GM23248 (cell line): ENCODE results near the gene OST4.

Source experiments
- EZH2 ChIP-seq: fragments of 200-600 bp; sonication (generic); IDR thresholded peaks from 2 replicates; pipeline ENCODE4 v1.6.1; 2018; ENCODE audit warnings: antibody characterized with exemption, mild to moderate bottlenecking; ENCODE audit not compliant: insufficient read depth, poor library complexity, severe bottlenecking
- EZH2phosphoT487 ChIP-seq: fragments of 200-600 bp; sonication (generic); IDR thresholded peaks from 2 replicates; pipeline ENCODE4 v1.6.1; 2018; ENCODE audit warnings: antibody characterized with exemption, moderate library complexity, mild to moderate bottlenecking, low read depth; ENCODE audit not compliant: insufficient read depth

DNA sequence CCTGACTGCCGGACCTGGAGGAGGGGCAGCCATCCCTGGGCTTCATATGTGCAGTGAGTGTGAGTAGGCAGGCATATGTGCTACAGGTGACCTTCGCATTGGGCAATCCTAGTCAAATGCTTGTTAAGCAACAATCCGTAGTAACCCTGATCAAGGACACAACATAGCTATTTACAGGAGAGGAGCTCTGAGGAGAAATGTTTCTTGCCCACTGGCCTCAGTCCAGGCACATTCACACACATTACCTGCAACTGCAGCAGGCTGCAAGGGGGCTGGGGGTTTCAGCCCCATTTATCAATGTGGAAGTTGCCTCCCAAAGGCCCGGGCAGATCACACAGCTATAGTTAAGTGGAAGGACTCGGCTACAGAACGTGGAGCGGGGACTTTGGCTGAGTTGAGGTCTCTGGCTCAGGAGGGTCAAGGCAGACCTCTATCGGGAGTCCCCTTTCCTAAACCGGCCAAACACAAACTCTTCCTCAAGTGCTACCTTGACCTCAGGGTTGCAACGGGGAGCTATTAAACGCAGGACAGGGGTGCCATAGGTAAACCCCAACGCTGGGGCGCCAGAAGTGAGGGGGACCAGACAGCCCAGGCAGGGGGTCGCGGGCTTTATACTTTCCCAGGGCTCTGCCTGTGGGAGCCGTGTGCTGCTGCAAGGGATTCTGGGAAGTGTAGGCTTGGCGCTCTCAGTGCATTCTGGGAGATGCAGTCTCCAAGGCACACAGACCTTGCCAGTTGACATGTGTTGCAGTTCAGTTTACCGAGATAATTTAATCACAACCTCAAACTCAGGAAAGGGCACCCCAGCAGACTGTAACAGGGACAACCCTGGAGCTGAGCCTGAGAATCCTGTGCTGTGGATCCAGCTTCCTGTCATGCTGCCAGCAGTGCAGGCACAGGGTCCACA is 24.5 kb upstream of the OST4 start:
- TF ChIP-seq EZH2 (no peak), EZH2phosphoT487 (no peak)
